Measurements from ENCODE around the gene TMEM89.

Gene TMEM89

DNA sequence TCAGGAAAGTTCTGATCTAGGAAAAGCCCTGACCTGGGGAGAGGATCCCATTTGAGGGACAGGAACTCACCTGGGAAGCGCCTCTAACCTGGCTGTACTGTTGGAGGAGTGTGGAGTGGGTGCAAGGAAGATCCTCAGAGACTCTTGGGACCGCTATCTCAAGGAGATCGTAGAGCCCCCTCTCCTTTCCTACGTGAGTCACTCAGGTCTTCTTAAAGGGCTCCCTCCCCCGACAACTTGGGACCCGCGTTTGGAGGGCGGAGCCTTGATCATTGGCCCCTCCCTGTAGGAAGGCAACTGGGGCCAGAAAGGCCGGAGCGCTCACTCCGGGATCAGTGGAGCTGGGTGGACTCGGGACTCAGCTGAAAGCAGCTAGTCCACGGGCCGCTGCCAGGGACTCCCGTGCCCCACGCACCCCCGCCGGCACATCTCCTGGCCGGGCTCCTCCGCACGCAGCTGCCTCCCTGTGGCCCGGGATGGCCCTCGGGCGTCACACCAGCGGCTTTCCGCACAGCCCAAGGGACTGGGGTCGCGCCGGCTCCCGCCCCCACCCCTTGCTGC lies 13.2 kb upstream of the TMEM89 start:
- H3K4me3 ChIP-seq (replicated peaks in 1 of 2; ENCODE audit: low read depth in 2 of 2, low read length in 2 of 2) = peak overlapping the region; percentile 97 to 99
- TF ChIP-seq, protein P1, sequence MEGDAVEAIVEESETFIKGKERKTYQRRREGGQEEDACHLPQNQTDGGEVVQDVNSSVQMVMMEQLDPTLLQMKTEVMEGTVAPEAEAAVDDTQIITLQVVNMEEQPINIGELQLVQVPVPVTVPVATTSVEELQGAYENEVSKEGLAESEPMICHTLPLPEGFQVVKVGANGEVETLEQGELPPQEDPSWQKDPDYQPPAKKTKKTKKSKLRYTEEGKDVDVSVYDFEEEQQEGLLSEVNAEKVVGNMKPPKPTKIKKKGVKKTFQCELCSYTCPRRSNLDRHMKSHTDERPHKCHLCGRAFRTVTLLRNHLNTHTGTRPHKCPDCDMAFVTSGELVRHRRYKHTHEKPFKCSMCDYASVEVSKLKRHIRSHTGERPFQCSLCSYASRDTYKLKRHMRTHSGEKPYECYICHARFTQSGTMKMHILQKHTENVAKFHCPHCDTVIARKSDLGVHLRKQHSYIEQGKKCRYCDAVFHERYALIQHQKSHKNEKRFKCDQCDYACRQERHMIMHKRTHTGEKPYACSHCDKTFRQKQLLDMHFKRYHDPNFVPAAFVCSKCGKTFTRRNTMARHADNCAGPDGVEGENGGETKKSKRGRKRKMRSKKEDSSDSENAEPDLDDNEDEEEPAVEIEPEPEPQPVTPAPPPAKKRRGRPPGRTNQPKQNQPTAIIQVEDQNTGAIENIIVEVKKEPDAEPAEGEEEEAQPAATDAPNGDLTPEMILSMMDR (IDR thresholded peaks at IDR 0.05; ENCODE audit: low read depth, low read length) = no peak
- peak; percentile 64 to 65 for DNase-seq (ENCODE audit: low read depth in 2 of 2)

DNA sequence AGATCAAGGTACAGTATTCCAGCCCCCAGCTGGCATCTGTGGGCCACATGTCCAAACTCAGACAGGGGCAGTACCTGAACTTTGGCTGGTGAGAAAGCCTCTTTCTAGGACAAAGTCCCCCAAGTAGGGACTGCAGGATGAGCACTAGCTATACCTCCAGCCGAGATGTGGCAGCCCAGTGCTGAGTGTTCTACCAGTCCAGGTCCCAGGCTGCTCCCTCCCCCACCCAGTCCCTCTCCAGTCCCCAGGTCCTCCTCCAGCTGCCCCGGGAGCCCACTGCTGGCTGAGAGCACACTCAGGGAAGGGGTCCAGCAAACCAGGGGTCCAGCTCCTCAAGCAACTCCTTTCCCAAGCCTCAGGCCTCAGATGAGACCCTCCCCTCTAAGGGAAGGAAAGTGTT lies 12.2 kb upstream of the TMEM89 start:
- TF ChIP-seq, protein P1 (IDR thresholded peaks at IDR 0.05; ENCODE audit: low read depth, low read length) = no peak
- H3K4me3 ChIP-seq (replicated peaks in 1 of 2; ENCODE audit: low read depth in 2 of 2, low read length in 2 of 2) = peak overlapping the region in 1 of 2 donors; percentile 99
- no peak for DNase-seq (ENCODE audit: low read depth in 2 of 2)

DNA sequence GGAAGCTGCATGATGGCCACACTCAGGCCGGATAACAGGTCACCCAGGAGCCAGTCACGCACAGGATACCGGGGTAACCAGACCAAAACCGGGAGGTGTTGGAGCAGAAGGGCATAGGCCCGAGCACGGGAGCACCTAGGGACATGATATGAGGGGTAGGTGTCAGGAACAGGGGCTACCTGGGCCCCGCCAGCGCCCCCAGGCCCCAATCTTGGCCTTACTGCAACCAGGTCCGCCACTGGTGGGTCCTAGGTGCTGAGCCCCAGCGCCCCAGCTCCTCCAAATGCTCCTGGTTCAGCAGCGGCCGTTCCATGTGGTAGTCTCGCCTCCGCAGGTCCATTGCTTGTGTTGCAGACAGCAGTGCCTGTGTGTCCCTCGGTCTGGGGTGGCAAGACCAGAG lies 11.7 kb upstream of the TMEM89 start:
- H3K4me3 ChIP-seq (replicated peaks in 1 of 2; ENCODE audit: low read depth in 2 of 2, low read length in 2 of 2) = no peak overlapping the region
- TF ChIP-seq, protein P1 (IDR thresholded peaks at IDR 0.05; ENCODE audit: low read depth, low read length) = no peak
- no peak for DNase-seq (ENCODE audit: low read depth in 2 of 2)

DNA sequence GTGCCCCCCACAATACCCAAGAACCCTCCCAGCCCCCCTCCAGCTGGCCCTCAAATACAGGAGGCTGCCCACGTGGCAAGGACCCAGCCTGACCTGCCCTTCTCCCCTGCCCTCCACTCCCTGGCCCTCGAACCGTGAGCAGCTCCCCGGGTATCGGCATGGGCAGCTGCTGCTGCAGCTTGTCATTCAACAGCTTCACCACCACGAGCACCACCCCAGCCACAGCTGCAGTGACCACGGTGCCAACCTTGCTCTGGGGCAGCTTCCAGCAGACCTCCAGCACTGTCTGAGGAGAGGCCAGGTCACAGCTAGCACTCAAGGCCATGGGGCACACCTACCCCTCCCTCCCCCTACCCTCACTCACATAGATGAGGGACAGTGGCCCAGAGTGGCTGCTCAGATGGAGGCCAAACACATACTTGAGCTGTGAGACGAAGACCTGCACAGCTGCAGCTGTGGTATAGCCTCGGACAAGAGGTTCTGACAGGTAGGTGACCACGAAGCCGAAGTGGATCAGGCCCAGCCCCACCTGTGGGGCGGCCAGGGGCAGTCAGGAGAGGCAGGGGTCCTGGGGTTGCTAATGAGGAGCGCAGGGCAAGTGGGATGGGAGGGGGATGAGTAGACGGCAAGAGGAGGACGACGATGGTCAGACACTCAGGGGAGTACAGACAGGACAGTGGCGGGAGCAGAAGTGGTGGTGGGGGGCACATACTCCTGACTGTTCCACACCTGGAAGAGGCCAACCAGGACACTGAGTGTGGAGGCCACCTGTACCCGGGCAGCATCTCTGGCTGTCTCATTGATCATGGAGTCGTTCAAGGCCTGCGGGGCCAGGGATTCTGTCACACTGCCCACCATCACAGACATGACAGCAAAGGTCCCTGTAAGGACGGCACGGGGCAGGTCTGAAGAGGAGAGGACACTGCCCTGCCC lies 10.2 kb upstream of the TMEM89 start:
- TF ChIP-seq, protein P1 (IDR thresholded peaks at IDR 0.05; ENCODE audit: low read depth, low read length) = no peak
- DNase-seq (ENCODE audit: low read depth in 2 of 2) = no peak
- no peak overlapping the region for H3K4me3 ChIP-seq (replicated peaks in 1 of 2; ENCODE audit: low read depth in 2 of 2, low read length in 2 of 2)

DNA sequence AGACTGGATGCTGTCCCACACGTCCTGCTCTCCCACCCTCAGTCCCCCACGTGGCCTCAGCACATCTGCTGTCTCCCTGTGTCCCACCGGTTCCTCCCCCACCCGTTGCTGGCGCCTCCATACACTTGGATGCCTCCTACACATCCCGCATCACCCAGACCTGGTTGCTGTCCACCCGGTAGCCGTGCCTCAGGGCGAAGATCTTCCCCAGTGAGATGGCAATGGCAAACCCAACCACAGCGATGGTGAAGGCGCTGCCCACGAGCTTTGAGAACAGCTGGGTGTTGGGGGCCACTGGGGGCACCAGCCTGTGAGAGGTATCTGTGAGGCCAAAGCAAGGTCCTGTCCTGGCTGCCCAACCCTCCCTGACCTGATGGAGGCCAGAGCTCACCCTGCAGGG lies 9.3 kb upstream of the TMEM89 start:
- TF ChIP-seq, protein P1 (IDR thresholded peaks at IDR 0.05; ENCODE audit: low read depth, low read length) = no peak
- H3K4me3 ChIP-seq (replicated peaks in 1 of 2; ENCODE audit: low read depth in 2 of 2, low read length in 2 of 2) = no peak overlapping the region
- no peak for DNase-seq (ENCODE audit: low read depth in 2 of 2)

DNA sequence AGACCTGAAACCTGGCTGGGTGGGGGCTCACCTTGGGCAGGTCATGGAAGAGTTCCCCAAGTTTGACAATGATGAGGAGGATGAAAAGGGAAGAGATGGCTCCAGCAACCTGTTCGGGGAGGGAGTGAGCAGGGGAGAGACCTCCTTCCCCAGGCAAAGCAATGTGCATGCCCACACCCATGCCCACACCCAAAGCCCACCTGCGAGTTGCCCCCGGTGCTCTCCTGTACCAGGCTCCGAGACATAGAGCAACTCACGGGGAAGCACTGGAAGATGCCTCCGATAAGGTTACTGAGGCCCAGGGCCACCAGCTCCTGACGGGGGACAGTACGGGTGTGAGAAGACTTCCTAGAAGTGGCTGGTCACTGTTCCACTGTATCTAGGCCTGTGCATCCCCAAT lies 8.8 kb upstream of the TMEM89 start:
- H3K4me3 ChIP-seq (replicated peaks in 1 of 2; ENCODE audit: low read depth in 2 of 2, low read length in 2 of 2) = no peak overlapping the region
- TF ChIP-seq, protein P1 (IDR thresholded peaks at IDR 0.05; ENCODE audit: low read depth, low read length) = no peak
- DNase-seq (ENCODE audit: low read depth in 2 of 2) = no peak

Measured in cardiac fibroblast (primary cell).